Fibroblast of lung (primary cell): Measurements from ENCODE around the gene MAP4K1. TPM values are rescaled to one million over a fixed set of nuclear protein-coding genes. Genes with fewer than 3 reads are reported as not detected.

Source experiments
- DNase-seq, 2 donors: peaks; one replicate each; pipeline versions ENCODE4 v3.0.0 to v3.0.0-alpha.2; 2010; ENCODE audit warnings: low read depth in 2 of 2
- H2AFZ ChIP-seq: 2 replicates; pipeline ENCODE4 v1.5.1; 2012; ENCODE audit warnings: low read length, control low read depth, inconsistent platforms
- H3K27ac ChIP-seq: 2 replicates; pipeline ENCODE4 v1.5.1; 2011; ENCODE audit warnings: low read length, control low read depth; ENCODE audit not compliant: insufficient read depth
- H3K27me3 ChIP-seq: 2 replicates; pipeline ENCODE4 v1.5.1; 2011; ENCODE audit warnings: mild to moderate bottlenecking, low read length; ENCODE audit not compliant: control insufficient read depth, insufficient read depth
- H3K36me3 ChIP-seq: 2 replicates; pipeline ENCODE4 v1.5.1; 2011; ENCODE audit warnings: low read length; ENCODE audit not compliant: control insufficient read depth, insufficient read depth
- H3K4me1 ChIP-seq: 2 replicates; pipeline ENCODE4 v1.5.1; 2011; ENCODE audit warnings: low read length; ENCODE audit not compliant: control insufficient read depth, insufficient read depth; ENCODE audit errors: extremely low read depth
- H3K4me2 ChIP-seq: 2 replicates; pipeline ENCODE4 v1.5.1; 2011; ENCODE audit warnings: low read length, control low read depth; ENCODE audit not compliant: insufficient read depth; ENCODE audit errors: extremely low read depth
- H3K4me3 ChIP-seq, 4 experiments: fragments of 200-600 bp in 1 of 4; sonication (generic) in 1 of 4; replicated peaks in 1 of 4; 2 replicates each; pipeline ENCODE4 v1.5.1; 2011 to 2016; ENCODE audit warnings: low read length in 4 of 4, low read depth in 3 of 4, mild to moderate bottlenecking in 3 of 4, control low read depth in 2 of 4, inconsistent platforms in 1 of 4, mixed read lengths in 1 of 4; ENCODE audit not compliant: insufficient read depth in 1 of 4; ENCODE audit errors: control extremely low read depth in 1 of 4
- H3K79me2 ChIP-seq: 2 replicates; pipeline ENCODE4 v1.5.1; 2012; ENCODE audit warnings: mild to moderate bottlenecking, low read length, inconsistent platforms; ENCODE audit not compliant: control insufficient read depth, insufficient read depth
- H3K9ac ChIP-seq: 2 replicates; pipeline ENCODE4 v1.5.1; 2011; ENCODE audit warnings: mild to moderate bottlenecking, low read length, control low read depth; ENCODE audit not compliant: insufficient read depth
- H3K9me3 ChIP-seq: 2 replicates; pipeline ENCODE4 v1.5.1; 2012; ENCODE audit warnings: low read depth, low read length; ENCODE audit not compliant: control insufficient read depth, insufficient read depth
- H4K20me1 ChIP-seq: 2 replicates; pipeline ENCODE4 v1.5.1; 2011; ENCODE audit warnings: low read length; ENCODE audit not compliant: control insufficient read depth, insufficient read depth; ENCODE audit errors: extremely low read depth
- EZH2 ChIP-seq: IDR thresholded peaks from 2 replicates; pipeline ENCODE4 v1.5.1; 2012; ENCODE audit warnings: low read length, control low read depth, mild to moderate bottlenecking; ENCODE audit errors: missing control alignments
- polyA plus RNA-seq, 2 donors: library from polyadenylated mRNA; depleted of rRNA in 1 of 2; stranded (reverse) in 1 of 2; unstranded in 1 of 2; fragments of >200 nt; gene quantifications; 2 replicates each; pipeline ENCODE4 v1.2.1, GENCODE V29; 2011 to 2012; ENCODE audit warnings: missing spikeins in 1 of 2
- total RNA-seq: library from RNA; depleted of rRNA; stranded (reverse); fragments of >200 nt; gene quantifications from 2 replicates; pipeline ENCODE4 v1.2.1, GENCODE V29; 2014
- TF ChIP-seq, protein P1 (sequence below), 2 donors: IDR thresholded peaks in 1 of 2; conservative IDR thresholded peaks in 1 of 2; 1 replicate in 1 of 2; 2 replicates in 1 of 2; pipeline ENCODE4 v1.5.1; 2011 to 2012; ENCODE audit warnings: low read length in 2 of 2, control low read depth in 1 of 2, inconsistent platforms in 1 of 2, low read depth in 1 of 2, mild to moderate bottlenecking in 1 of 2

MAP4K1 gene
- total and polyA plus RNA-seq, 2 donors (not counting 1 experiment from before 2014, with no cell fraction given): 0.12 to 0.17 TPM

DNA sequence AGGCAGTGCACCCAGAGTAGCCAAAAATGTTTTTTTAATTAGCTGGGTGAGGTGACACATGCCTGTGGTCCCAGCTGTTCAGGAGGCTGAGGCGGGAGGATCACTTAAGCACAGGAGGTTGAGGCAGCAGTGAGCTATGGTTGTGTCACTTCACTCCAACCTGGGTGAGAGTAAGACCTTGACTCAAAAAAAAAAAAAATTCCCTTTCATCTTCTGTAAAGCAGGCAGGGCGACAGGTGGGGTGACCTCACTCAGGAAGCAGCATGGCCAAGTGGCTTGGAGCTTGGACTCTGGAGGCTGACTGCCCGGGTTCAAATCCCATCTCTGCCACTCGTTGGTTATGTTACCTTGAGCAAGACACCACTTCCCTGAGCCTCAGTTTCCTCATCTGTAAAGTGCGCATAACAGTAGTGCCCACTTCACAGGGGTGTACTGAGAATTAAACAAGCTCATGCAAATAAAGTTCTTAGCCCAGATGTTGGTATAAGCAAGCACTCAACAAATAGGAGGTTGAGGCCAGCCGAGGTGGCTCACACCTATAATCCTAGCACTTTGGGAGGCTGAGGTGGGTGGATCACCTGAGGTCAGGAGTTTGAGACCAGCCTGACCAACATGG is 48.3 kb downstream of the MAP4K1 start:
- Histone ChIP-seq H3K4me3 (no peak overlapping the region), H3K9ac (no peak overlapping the region), H4K20me1 (no peaks in the 10 kb centered on the region), H3K79me2 (no peaks in the 10 kb centered on the region), H3K4me2 (no peak overlapping the region), H3K9me3 (no peaks in the 10 kb centered on the region), H3K27ac (no peak overlapping the region), H3K27me3 (no peaks in the 10 kb centered on the region), H2AFZ (no peak overlapping the region), H3K4me1 (no peaks in the 10 kb centered on the region), H3K36me3 (no peaks in the 10 kb centered on the region)
- DNase-seq: no peak
- TF ChIP-seq EZH2: no peak
- TF ChIP-seq, protein P1, sequence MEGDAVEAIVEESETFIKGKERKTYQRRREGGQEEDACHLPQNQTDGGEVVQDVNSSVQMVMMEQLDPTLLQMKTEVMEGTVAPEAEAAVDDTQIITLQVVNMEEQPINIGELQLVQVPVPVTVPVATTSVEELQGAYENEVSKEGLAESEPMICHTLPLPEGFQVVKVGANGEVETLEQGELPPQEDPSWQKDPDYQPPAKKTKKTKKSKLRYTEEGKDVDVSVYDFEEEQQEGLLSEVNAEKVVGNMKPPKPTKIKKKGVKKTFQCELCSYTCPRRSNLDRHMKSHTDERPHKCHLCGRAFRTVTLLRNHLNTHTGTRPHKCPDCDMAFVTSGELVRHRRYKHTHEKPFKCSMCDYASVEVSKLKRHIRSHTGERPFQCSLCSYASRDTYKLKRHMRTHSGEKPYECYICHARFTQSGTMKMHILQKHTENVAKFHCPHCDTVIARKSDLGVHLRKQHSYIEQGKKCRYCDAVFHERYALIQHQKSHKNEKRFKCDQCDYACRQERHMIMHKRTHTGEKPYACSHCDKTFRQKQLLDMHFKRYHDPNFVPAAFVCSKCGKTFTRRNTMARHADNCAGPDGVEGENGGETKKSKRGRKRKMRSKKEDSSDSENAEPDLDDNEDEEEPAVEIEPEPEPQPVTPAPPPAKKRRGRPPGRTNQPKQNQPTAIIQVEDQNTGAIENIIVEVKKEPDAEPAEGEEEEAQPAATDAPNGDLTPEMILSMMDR (conservative IDR thresholded peaks at IDR 0.05 in 1 of 2, IDR thresholded peaks at IDR 0.05 in 1 of 2; ENCODE audit: low read depth in 1 of 2, low read length in 2 of 2): no peak

DNA sequence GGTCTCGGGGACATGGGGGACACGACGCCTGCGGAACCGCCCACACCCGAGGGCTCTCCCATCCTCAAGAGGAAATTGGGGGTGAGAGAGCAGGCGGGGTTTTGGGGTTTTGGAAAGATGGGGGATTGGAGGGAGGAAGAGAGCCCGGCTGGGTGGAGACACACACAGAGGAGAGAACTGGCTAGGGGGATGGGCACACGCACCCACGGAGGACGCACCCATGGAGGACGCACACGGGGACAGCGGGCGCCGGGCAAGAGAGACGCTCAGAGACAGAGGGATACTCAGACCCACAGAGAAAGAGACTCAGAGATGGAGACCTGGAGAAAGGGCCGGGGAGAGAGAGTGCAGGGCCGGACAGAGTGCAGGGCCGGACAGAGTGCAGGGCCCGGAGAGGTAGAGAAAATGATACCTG is 52.1 kb downstream of the MAP4K1 start:
- peaks cover 2% of the 10 kb centered on the region for H3K27me3 ChIP-seq
- no peaks in the 10 kb centered on the region for H3K4me1 ChIP-seq
- no peak overlapping the region for H3K4me2 ChIP-seq
- H3K4me3 ChIP-seq: no peak overlapping the region
- TF ChIP-seq, protein P1 (conservative IDR thresholded peaks at IDR 0.05 in 1 of 2, IDR thresholded peaks at IDR 0.05 in 1 of 2; ENCODE audit: low read depth in 1 of 2, low read length in 2 of 2): no peak
- no peak for TF ChIP-seq EZH2
- H2AFZ ChIP-seq: no peak overlapping the region
- H3K9ac ChIP-seq: no peak overlapping the region
- no peaks in the 10 kb centered on the region for H3K9me3 ChIP-seq
- H3K79me2 ChIP-seq: no peaks in the 10 kb centered on the region
- no peak overlapping the region for H3K27ac ChIP-seq
- DNase-seq: no peak
- no peaks in the 10 kb centered on the region for H4K20me1 ChIP-seq
- H3K36me3 ChIP-seq: no peaks in the 10 kb centered on the region

DNA sequence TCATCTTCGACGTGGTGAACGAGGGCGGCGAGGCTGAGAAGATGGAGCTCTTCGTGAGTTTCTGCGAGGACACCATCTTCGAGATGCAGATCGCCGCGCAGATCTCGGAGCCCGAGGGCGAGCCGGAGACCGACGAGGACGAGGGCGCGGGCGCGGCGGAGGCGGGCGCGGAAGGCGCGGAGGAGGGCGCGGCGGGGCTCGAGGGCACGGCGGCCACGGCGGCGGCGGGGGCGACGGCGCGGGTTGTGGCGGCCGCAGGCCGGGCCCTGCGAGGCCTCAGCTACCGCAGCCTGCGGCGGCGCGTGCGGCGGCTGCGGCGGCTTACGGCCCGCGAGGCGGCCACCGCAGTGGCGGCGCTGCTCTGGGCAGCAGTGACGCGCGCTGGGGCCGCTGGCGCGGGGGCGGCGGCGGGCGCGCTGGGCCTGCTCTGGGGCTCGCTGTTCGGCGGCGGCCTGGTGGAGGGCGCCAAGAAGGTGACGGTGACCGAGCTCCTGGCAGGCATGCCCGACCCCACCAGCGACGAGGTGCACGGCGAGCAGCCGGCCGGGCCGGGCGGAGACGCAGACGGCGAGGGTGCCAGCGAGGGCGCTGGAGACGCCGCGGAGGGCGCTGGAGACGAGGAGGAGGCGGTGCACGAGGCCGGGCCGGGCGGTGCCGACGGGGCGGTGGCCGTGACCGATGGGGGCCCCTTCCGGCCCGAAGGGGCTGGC is 52.6 kb downstream of the MAP4K1 start:
- no peaks in the 10 kb centered on the region for H4K20me1 ChIP-seq
- no peaks in the 10 kb centered on the region for H3K79me2 ChIP-seq
- H3K4me2 ChIP-seq: no peak overlapping the region
- no peak overlapping the region for H3K27ac ChIP-seq
- H3K36me3 ChIP-seq: no peaks in the 10 kb centered on the region
- peak; percentile 29 for TF ChIP-seq EZH2
- TF ChIP-seq, protein P1 (conservative IDR thresholded peaks at IDR 0.05 in 1 of 2, IDR thresholded peaks at IDR 0.05 in 1 of 2; ENCODE audit: low read depth in 1 of 2, low read length in 2 of 2): no peak
- DNase-seq: peak in 1 of 2 donors; percentile 6
- no peak overlapping the region for H3K9ac ChIP-seq
- no peak overlapping the region for H2AFZ ChIP-seq
- no peaks in the 10 kb centered on the region for H3K9me3 ChIP-seq
- H3K27me3 ChIP-seq: peaks cover 2% of the 10 kb centered on the region
- H3K4me3 ChIP-seq: no peak overlapping the region
- no peaks in the 10 kb centered on the region for H3K4me1 ChIP-seq
